Breast epithelium (tissue), 3 donors: ENCODE data around the gene OR9Q1.

Experiments
- POLR2A ChIP-seq: fragments of 450-650 bp; IDR thresholded peaks from one replicate; pipeline ENCODE4 v1.6.1; 2016; ENCODE audit warnings: antibody characterized with exemption, mild to moderate bottlenecking, moderate library complexity
- POLR2AphosphoS5 ChIP-seq, 3 donors: sonication (generic); formaldehyde crosslinking; IDR thresholded peaks; one replicate each; pipeline ENCODE4 v1.6.1; 2017; ENCODE audit warnings: antibody characterized with exemption in 3 of 3
- TF ChIP-seq, protein P1 (sequence below), 3 donors: fragments of 450-650 bp; IDR thresholded peaks; one replicate each; pipeline ENCODE4 v1.5.1; 2016 to 2017; ENCODE audit warnings: antibody characterized with exemption in 3 of 3, mild to moderate bottlenecking in 3 of 3, moderate library complexity in 3 of 3

DNA sequence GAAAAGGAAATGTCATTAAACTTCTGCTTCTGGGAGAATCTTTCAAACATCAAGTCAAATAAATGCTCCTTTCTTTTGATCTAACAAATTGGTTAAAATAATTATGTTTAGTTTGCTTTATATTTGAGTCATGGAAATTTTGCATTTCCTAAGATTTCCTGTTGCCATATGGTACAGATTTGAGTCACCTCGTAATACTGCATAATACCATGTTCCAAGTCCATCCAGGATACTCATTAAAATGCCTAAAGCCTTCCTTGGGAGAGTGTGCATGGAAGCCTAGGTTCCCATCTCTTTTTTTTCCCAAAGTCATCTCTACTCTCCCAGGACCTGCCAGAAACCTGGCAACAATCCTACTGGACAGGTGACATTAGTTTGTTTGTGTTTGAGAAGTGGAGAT lies 97.4 kb downstream of the OR9Q1 start:
- TF ChIP-seq, protein P1, sequence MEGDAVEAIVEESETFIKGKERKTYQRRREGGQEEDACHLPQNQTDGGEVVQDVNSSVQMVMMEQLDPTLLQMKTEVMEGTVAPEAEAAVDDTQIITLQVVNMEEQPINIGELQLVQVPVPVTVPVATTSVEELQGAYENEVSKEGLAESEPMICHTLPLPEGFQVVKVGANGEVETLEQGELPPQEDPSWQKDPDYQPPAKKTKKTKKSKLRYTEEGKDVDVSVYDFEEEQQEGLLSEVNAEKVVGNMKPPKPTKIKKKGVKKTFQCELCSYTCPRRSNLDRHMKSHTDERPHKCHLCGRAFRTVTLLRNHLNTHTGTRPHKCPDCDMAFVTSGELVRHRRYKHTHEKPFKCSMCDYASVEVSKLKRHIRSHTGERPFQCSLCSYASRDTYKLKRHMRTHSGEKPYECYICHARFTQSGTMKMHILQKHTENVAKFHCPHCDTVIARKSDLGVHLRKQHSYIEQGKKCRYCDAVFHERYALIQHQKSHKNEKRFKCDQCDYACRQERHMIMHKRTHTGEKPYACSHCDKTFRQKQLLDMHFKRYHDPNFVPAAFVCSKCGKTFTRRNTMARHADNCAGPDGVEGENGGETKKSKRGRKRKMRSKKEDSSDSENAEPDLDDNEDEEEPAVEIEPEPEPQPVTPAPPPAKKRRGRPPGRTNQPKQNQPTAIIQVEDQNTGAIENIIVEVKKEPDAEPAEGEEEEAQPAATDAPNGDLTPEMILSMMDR (IDR thresholded peaks at IDR 0.05): no peak
- TF ChIP-seq POLR2A: no peak
- TF ChIP-seq POLR2AphosphoS5 (IDR thresholded peaks at IDR 0.05): no peak
